AG04450 (cell line): ENCODE measurements around the gene DEGS2. TPM values are rescaled to one million over a fixed set of nuclear protein-coding genes. Genes with fewer than 3 reads are reported as not detected.
A peak's percentile ranks its signal among the peaks of the same experiment; 100 is the strongest.

Experiments
- CTCF ChIA-PET: fragments of 300-600, 350-600 bp; formaldehyde crosslinking; extraction: SDS; loops from one replicate; lab custom pipeline; 2022; ENCODE audit warnings: antibody characterized with exemption, inconsistent platforms; lab: Charles Lee
- POLR2A ChIA-PET: fragments of 350-600 bp; formaldehyde crosslinking; extraction: SDS; loops from one replicate; lab custom pipeline; 2021; ENCODE audit warnings: antibody characterized with exemption, inconsistent platforms; lab: Yijun Ruan, JAX
- DNase-seq: peaks from one replicate; pipeline ENCODE4 v3.0.0-alpha.2; 2011; ENCODE audit warnings: low read depth, low spot score
- H3K27ac ChIP-seq: one replicate; pipeline ENCODE4 v1.5.1; 2012; ENCODE audit warnings: low read depth, low read length, control low read depth
- H3K27me3 ChIP-seq: one replicate; pipeline ENCODE4 v1.6.0; 2012; ENCODE audit warnings: low read length; ENCODE audit not compliant: control insufficient read depth, insufficient read depth
- H3K4me3 ChIP-seq: 2 replicates; pipeline ENCODE4 v1.5.1; 2011; ENCODE audit warnings: mild to moderate bottlenecking, low read depth, low read length, control low read depth
- H3K9me3 ChIP-seq: 2 replicates; pipeline ENCODE4 v1.5.1; 2012; ENCODE audit warnings: low read length; ENCODE audit not compliant: control insufficient read depth, insufficient read depth
- polyA plus RNA-seq: library from polyadenylated mRNA; depleted of rRNA; stranded (reverse); fragments of >200 nt; gene quantifications from 2 replicates; pipeline ENCODE4 v1.2.3, GENCODE V29; 2011; rRNA removed
- small RNA-seq: library from RNA; depleted of rRNA; stranded (forward); fragments of <200 nt; gene quantifications from one replicate; pipeline ENCODE3, GENCODE V24; 2012; ENCODE audit warnings: low read depth; ENCODE audit not compliant: insufficient read length
- TF ChIP-seq, protein P1 (sequence below): IDR thresholded peaks from 2 replicates; pipeline ENCODE4 v1.5.1; 2011; ENCODE audit warnings: low read depth, low read length, control low read depth, inconsistent platforms

DEGS2 gene
- polyA plus RNA-seq, 1 experiment: not detected

DNA sequence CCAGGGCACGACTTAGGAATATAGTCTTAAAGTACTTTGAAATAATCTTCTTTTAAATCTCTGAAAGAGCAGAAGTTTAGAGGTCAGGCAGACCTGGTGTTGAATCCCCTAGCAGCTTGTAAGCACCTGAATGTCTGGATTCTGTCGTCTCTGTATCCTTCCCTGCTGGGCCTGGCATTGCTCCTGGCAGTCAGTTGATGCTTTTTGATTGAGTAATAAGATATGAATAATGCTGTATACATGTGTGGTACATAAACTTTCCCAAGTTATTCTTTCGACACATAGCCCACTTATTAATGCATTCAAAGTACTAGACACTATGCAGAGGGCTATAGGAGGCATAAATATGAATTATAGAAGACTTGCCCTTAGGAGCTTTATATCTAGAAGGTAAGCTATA, 62.8 kb downstream of the DEGS2 start:
- H3K27ac ChIP-seq: no peak overlapping the region
- TF ChIP-seq, protein P1, sequence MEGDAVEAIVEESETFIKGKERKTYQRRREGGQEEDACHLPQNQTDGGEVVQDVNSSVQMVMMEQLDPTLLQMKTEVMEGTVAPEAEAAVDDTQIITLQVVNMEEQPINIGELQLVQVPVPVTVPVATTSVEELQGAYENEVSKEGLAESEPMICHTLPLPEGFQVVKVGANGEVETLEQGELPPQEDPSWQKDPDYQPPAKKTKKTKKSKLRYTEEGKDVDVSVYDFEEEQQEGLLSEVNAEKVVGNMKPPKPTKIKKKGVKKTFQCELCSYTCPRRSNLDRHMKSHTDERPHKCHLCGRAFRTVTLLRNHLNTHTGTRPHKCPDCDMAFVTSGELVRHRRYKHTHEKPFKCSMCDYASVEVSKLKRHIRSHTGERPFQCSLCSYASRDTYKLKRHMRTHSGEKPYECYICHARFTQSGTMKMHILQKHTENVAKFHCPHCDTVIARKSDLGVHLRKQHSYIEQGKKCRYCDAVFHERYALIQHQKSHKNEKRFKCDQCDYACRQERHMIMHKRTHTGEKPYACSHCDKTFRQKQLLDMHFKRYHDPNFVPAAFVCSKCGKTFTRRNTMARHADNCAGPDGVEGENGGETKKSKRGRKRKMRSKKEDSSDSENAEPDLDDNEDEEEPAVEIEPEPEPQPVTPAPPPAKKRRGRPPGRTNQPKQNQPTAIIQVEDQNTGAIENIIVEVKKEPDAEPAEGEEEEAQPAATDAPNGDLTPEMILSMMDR: no peak
- CTCF ChIA-PET: interaction anchor here (2.4 kb wide), 1 partner anchor 12 kb away, joined by 18 read pairs; no protein-coding TSS in a partner anchor
- POLR2A ChIA-PET: interaction anchor here (0.6 to 1.6 kb wide), 2 partner anchors 12 to 344 kb away, joined by 3 to 6 read pairs; no protein-coding TSS in a partner anchor
- H3K9me3 ChIP-seq: no peaks in the 10 kb centered on the region
- no peak for DNase-seq
- H3K27me3 ChIP-seq: no peaks in the 10 kb centered on the region
- no peak overlapping the region for H3K4me3 ChIP-seq

Small RNA genes within 50 kb of the gene (small RNA-seq; reads per million reads assigned to genes)
- 1.3 reads per million for gene MIR151B
- gene MIR342: 443 reads per million, percentile 94 among the genes with 10 or more reads in this experiment

Other genes starting within 250 kb of the DEGS2 start
- gene EVL, start 94.2 kb downstream of the DEGS2 start, polyA plus RNA-seq: 36.5 and 47.0 TPM in 2 replicates
- gene YY1, start 79.5 kb upstream of the DEGS2 start, polyA plus RNA-seq: 38.0 and 45.6 TPM in 2 replicates
- gene SLC25A29, start 146.8 kb upstream of the DEGS2 start, polyA plus RNA-seq: 21.3 and 26.1 TPM in 2 replicates
- gene SLC25A47, start 163.7 kb upstream of the DEGS2 start, polyA plus RNA-seq: not detected in 2 replicates
- 16.0 and 16.8 TPM in 2 replicates for gene WDR25, start 216.8 kb upstream of the DEGS2 start, polyA plus RNA-seq